Gastroesophageal sphincter (tissue), 4 donors: ENCODE data around the gene MYBPC1. TPM values are rescaled to one million over a fixed set of nuclear protein-coding genes. Genes with fewer than 3 reads are reported as not detected.

Source experiments
- ATAC-seq: fragments of 150-250 bp; one replicate; pipeline ENCODE4 v1.9.1; 2016; ENCODE audit warnings: mild to moderate bottlenecking, moderate library complexity
- H3K27ac ChIP-seq, 4 donors: fragments of 200-600 bp; sonication (generic) in 3 of 4; 1 replicate in 3 of 4; 2 replicates in 1 of 4; pipeline ENCODE4 v1.5.1; 2016 to 2019
- H3K27me3 ChIP-seq: fragments of 200-600 bp; sonication (generic); one replicate; pipeline ENCODE4 v1.5.1; 2019
- H3K36me3 ChIP-seq, 2 donors: fragments of 200-600 bp; sonication (generic); one replicate each; pipeline ENCODE4 v1.5.1; 2019; ENCODE audit warnings: control low read depth in 1 of 2
- H3K4me1 ChIP-seq, 3 donors: fragments of 200-600 bp; sonication (generic); 1 replicate in 2 of 3; 2 replicates in 1 of 3; pipeline ENCODE4 v1.5.1; 2016 to 2019; ENCODE audit warnings: control low read depth in 2 of 3
- H3K4me3 ChIP-seq, 2 donors: fragments of 200-600 bp; sonication (generic); one replicate each; pipeline ENCODE4 v1.5.1; 2019; ENCODE audit warnings: mild to moderate bottlenecking in 1 of 2, moderate library complexity in 1 of 2
- H3K9me3 ChIP-seq, 3 donors: fragments of 200-600 bp; sonication (generic); one replicate each; pipeline ENCODE4 v1.5.1; 2017 to 2019; ENCODE audit warnings: control low read depth in 2 of 3
- CTCF ChIP-seq, 4 experiments: fragments of 200-600 bp in 2 of 4; fragments of 450-650 bp in 2 of 4; sonication (generic) in 1 of 4; IDR thresholded peaks; one replicate each; pipeline ENCODE4 v1.5.1; 2017 to 2019; ENCODE audit warnings: antibody characterized with exemption in 4 of 4, mild to moderate bottlenecking in 2 of 4, moderate library complexity in 2 of 4
- EP300 ChIP-seq: sonication (generic); formaldehyde crosslinking; IDR thresholded peaks from one replicate; pipeline ENCODE4 v1.6.1; 2017; ENCODE audit warnings: antibody characterized with exemption, mild to moderate bottlenecking
- POLR2A ChIP-seq, 2 donors: fragments of 450-650 bp; IDR thresholded peaks; one replicate each; pipeline ENCODE4 v1.6.1; 2017; ENCODE audit warnings: antibody characterized with exemption in 2 of 2, mild to moderate bottlenecking in 2 of 2, moderate library complexity in 1 of 2
- POLR2AphosphoS5 ChIP-seq: sonication (generic); formaldehyde crosslinking; IDR thresholded peaks from one replicate; pipeline ENCODE4 v1.6.1; 2017; ENCODE audit warnings: antibody characterized with exemption
- WGBS, 2 donors: methylation state at CpG; one replicate each; pipeline ENCODE4 v1.1.5; 2018; ENCODE audit warnings: low coverage in 1 of 2; 5-methylcytosine and 5-hydroxymethylcytosine counted together
- total RNA-seq, 4 donors: library from RNA; depleted of rRNA; stranded (reverse); fragments of >200 nt; gene quantifications; one replicate each; pipeline ENCODE4 v1.1.0, GENCODE V29; 2016

Gene MYBPC1
- total RNA-seq, 4 donors from 2014 or later = 0.15 TPM; not detected in 3

DNA sequence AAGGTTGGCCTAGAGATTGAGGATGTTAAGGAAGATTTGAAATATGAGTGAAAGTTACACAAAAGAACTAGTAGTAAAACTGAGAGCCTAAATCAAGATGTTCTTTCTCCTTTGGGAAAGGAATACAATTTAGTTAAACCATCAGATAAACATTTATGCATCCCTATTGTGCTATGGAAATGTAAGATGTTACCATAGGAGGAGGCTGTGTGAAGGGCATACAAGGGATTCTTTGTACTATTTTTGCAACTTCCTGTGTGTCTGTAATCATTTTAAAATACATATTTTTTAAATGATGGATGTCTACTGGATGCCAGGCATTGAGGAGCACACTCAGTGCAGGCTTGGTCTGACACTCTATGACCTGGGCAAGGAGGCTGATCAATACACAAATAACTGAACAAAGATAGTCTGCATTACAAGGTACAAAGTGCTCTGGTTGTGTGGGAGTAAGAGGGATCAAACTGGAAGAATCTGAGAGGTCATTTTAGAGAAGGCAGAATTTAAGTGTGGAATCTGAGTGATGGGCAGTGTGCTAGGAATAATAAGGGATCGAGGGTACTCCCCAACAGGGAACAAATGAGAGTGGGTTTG is 96.8 kb downstream of the MYBPC1 start:
- Histone ChIP-seq H3K36me3 (no peaks in the 10 kb centered on the region), H3K4me3 (no peak overlapping the region), H3K27me3 (no peaks in the 10 kb centered on the region), H3K4me1 (peaks cover 5 to 14% (median 6%) of the 10 kb centered on the region in 3 donors), H3K27ac (no peak overlapping the region), H3K9me3 (no peaks in the 10 kb centered on the region)
- no peak for TF ChIP-seq EP300
- no peak for TF ChIP-seq POLR2AphosphoS5
- TF ChIP-seq CTCF (IDR thresholded peaks at IDR 0.05) = no peak
- TF ChIP-seq POLR2A (IDR thresholded peaks at IDR 0.05) = no peak
- WGBS, 2 donors = 82 to 90% methylated on average over 1 of the region's 1 CpG
- no peak for ATAC-seq

- Histone ChIP-seq H3K27me3 (no peaks in the 10 kb centered on the region), H3K36me3 (no peaks in the 10 kb centered on the region), H3K4me3 (no peak overlapping the region), H3K27ac (no peak overlapping the region), H3K9me3 (no peaks in the 10 kb centered on the region), H3K4me1 (peaks cover 6 to 26% (median 13%) of the 10 kb centered on the region in 3 donors)
- TF ChIP-seq CTCF (IDR thresholded peaks at IDR 0.05) (no peak), EP300 (no peak), POLR2AphosphoS5 (no peak), POLR2A (IDR thresholded peaks at IDR 0.05) (no peak)
- ATAC-seq = no peak
- 92 to 100% methylated on average over 1 to 2 of the region's 2 CpGs for WGBS, 2 donors
These were observed 99.6 kb downstream of the MYBPC1 start for GRCh38 chr12:101694297-101694848.

DNA sequence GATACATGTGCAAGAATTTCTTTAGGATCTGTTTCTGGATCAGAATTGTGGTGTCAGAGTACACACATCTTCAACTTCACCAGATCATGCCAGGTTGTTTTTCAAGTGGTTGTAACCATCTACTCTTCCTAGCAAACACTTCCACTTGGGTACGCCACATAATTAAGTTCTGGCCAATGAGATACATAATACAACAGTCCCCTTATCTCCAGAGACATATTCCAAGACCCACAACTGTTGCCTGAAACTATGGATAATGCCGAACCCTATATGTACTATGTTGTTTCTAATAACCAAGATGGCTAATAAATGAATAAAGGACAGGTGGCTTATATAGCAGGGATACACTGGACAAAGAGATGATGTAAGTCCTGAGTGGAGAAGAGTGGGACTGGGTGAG is 100.2 kb downstream of the MYBPC1 start:
- 90 to 100% methylated on average over 1 to 2 of the region's 2 CpGs for WGBS, 2 donors
- Histone ChIP-seq H3K27ac (peak overlapping the region in 2 of 4 donors; percentile 19 to 96), H3K4me1 (peaks cover 6 to 32% (median 20%) of the 10 kb centered on the region in 3 donors)

DNA sequence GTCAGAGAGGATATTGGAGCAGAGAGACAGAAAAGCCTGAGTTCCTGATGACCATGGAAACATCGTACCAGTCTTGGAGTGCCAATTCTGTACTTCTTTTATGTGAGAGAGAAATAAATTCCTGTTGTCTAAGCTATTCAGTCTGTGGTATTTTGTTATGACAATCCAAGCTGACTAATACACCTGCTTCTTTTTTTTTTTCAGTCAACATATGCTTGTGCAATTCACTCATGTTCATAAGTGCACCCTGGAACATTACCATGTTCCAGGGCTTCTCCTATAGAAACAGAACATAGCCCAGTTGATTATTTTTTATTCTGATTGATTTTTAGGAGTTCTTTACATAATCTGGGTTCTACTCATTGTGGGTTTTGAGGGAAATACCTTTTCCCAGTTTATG is 100.9 kb downstream of the MYBPC1 start:
- ATAC-seq = no peak
- Histone ChIP-seq H3K27me3 (no peaks in the 10 kb centered on the region), H3K9me3 (no peaks in the 10 kb centered on the region), H3K27ac (peak overlapping the region in 2 of 4 donors; percentile 95 to 96), H3K36me3 (no peaks in the 10 kb centered on the region), H3K4me1 (peaks cover 6 to 39% (median 23%) of the 10 kb centered on the region in 3 donors), H3K4me3 (no peak overlapping the region)
- 44 to 60% methylated on average over 1 of the region's 1 CpG for WGBS, 2 donors
- TF ChIP-seq EP300 (no peak), POLR2AphosphoS5 (no peak), POLR2A (IDR thresholded peaks at IDR 0.05) (no peak), CTCF (IDR thresholded peaks at IDR 0.05) (no peak)

More for the DNA sequence above, 100.2 kb downstream of the MYBPC1 start:
- no peaks in the 10 kb centered on the region for H3K27me3 ChIP-seq
- no peak for TF ChIP-seq EP300
- no peak for TF ChIP-seq POLR2A (IDR thresholded peaks at IDR 0.05)
- no peak overlapping the region for H3K4me3 ChIP-seq
- no peaks in the 10 kb centered on the region for H3K9me3 ChIP-seq
- no peaks in the 10 kb centered on the region for H3K36me3 ChIP-seq
- ATAC-seq = no peak

GRCh38 chr12:101696251-101697196 is 101.8 kb downstream of the MYBPC1 start:
- 30 to 31% methylated on average over 10 to 15 of the region's 18 CpGs for WGBS, 2 donors
- H3K27me3 ChIP-seq = no peaks in the 10 kb centered on the region
- H3K4me1 ChIP-seq = peaks cover 6 to 48% (median 23%) of the 10 kb centered on the region in 3 donors
- peak overlapping the region; percentile 77 to 97 (median 96) for H3K27ac ChIP-seq
- ATAC-seq = peak; percentile 60
- TF ChIP-seq POLR2A (IDR thresholded peaks at IDR 0.05) = no peak
- TF ChIP-seq POLR2AphosphoS5 = peak; percentile 35
- peak overlapping the region; percentile 74 to 75 for H3K4me3 ChIP-seq
- H3K9me3 ChIP-seq = no peaks in the 10 kb centered on the region
- no peaks in the 10 kb centered on the region for H3K36me3 ChIP-seq
